ENCODE measurements around the gene FBXL19. TPM values are rescaled to one million over a fixed set of nuclear protein-coding genes. Genes with fewer than 3 reads are reported as not detected.

Gene FBXL19
- total and polyA plus RNA-seq, 2 of the 13 experiments (the other 11 are each of a cell fraction or from before 2014, with no cell fraction given), result 6.0 to 13.7 TPM

GRCh38 chr16:30948667-30949649 is 25.6 kb downstream of the FBXL19 start, which contains the start of gene ORAI3 (continued):
- TF ChIP-seq ZNF660 (CRISPR knock-in tag; IDR thresholded peaks at IDR 0.05; ENCODE audit: borderline replicate concordance, low read depth) (0 out of 2 replicates have a peak, but pooled peaks have one; percentile 14), NFIC (IDR thresholded peaks at IDR 0.05; ENCODE audit: low read length) (no peak; the same call in 1 of the 2 replicates), ZFP36L1 (CRISPR knock-in tag; IDR thresholded peaks at IDR 0.05) (no peak; the same call in 1 of the 2 replicates), ZMAT3 (CRISPR knock-in tag; conservative IDR thresholded peaks at IDR 0.05) (peak; percentile 89; the same call in 1 of the 2 replicates), HOXA9 (CRISPR knock-in tag; IDR thresholded peaks at IDR 0.05; ENCODE audit: borderline replicate concordance) (peak; percentile 74; the same call in 1 of the 2 replicates), TGIF2 (CRISPR knock-in tag; IDR thresholded peaks at IDR 0.05) (no peak), FOXK1 (CRISPR knock-in tag; IDR thresholded peaks at IDR 0.05; ENCODE audit: borderline replicate concordance, low read depth) (no peak), ETV6 (CRISPR knock-in tag; conservative IDR thresholded peaks at IDR 0.05) (no peak; the same call in 1 of the 2 replicates), PRDM10 (CRISPR knock-in tag; IDR thresholded peaks at IDR 0.05; ENCODE audit: low read depth) (no peak), POGZ (CRISPR knock-in tag; IDR thresholded peaks at IDR 0.05) (no peak), ZNF451 (CRISPR knock-in tag; IDR thresholded peaks at IDR 0.05) (no peak; the same call in 1 of the 2 replicates), DNMT3B (CRISPR knock-in tag; conservative IDR thresholded peaks at IDR 0.05) (no peak), ZNF407 (CRISPR knock-in tag; IDR thresholded peaks at IDR 0.05; ENCODE audit: not compliant biosample characterization) (no peak), ZNF224 (CRISPR knock-in tag; IDR thresholded peaks at IDR 0.05) (no peak), ZNF776 (CRISPR knock-in tag; IDR thresholded peaks at IDR 0.05) (0 out of 2 replicates have a peak, but pooled peaks have one; percentile 26), HIVEP1 (CRISPR knock-in tag; IDR thresholded peaks at IDR 0.05) (no peak), FOSL1 (CRISPR knock-in tag; IDR thresholded peaks at IDR 0.05; ENCODE audit: borderline replicate concordance) (no peak; the same call in 1 of the 2 replicates)

Data from HepG2 (cell line).